Cardiac fibroblast (primary cell): ENCODE data around the gene SOCS1.
A peak's percentile ranks its signal among the peaks of the same experiment; 100 is the strongest.

Experiments used
- DNase-seq, 2 donors: peaks; one replicate each; pipeline versions ENCODE4 v3.0.0 to v3.0.0-alpha.2; 2010; ENCODE audit warnings: low read depth in 2 of 2
- H3K4me3 ChIP-seq, 2 donors: replicated peaks in 1 of 2; 1 replicate in 1 of 2; 2 replicates in 1 of 2; pipeline ENCODE4 v1.5.1; 2011; ENCODE audit warnings: low read depth in 2 of 2, low read length in 2 of 2, mild to moderate bottlenecking in 2 of 2, moderate library complexity in 1 of 2
- CTCF ChIP-seq: IDR thresholded peaks from one replicate; pipeline ENCODE4 v1.5.1; 2011; ENCODE audit warnings: low read depth, mild to moderate bottlenecking, low read length, inconsistent platforms

SOCS1 gene

GRCh38 chr16:11254913-11255736 is 879 bp downstream of the SOCS1 start:
- peak; percentile 37 to 46 for DNase-seq
- no peak for TF ChIP-seq CTCF
- H3K4me3 ChIP-seq, result peak overlapping the region; percentile 68 to 76

GRCh38 chr16:11253995-11254912 is 1.8 kb downstream of the SOCS1 start:
- DNase-seq, result no peak
- peak overlapping the region; percentile 68 to 76 for H3K4me3 ChIP-seq
- no peak for TF ChIP-seq CTCF

GRCh38 chr16:11253009-11253994 is 2.7 kb downstream of the SOCS1 start:
- TF ChIP-seq CTCF, result no peak
- DNase-seq, result peak in 1 of 2 donors; percentile 30
- H3K4me3 ChIP-seq, result peak overlapping the region; percentile 68 to 76

GRCh38 chr16:11252482-11252931 is 3.5 kb downstream of the SOCS1 start:
- DNase-seq, result no peak
- no peak overlapping the region for H3K4me3 ChIP-seq
- TF ChIP-seq CTCF, result no peak

GRCh38 chr16:11251525-11252481 is 4.2 kb downstream of the SOCS1 start:
- no peak for TF ChIP-seq CTCF
- H3K4me3 ChIP-seq, result no peak overlapping the region

More at GRCh38 chr16:11251525-11252481, 4.2 kb downstream of the SOCS1 start:
- DNase-seq, result peak; percentile 44 to 55
